ENCODE results near the gene UBE2G2.

The UBE2G2 gene

DNA sequence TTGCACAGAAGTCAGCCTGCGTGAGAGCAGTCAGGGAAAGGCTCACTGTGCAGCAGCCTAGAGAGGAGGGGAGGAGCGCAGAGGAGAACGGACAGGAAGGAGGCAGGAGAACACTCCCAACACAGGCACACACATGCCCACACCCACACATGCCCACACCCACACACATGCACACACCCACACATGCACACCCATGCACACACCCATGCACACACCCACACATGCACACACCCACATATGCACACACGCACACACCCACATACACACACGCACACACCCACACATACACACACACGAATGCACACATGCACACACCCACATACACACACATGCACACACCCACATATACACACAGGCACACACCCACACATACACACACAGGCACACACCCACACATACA is 9.2 kb upstream of the UBE2G2 start:
- DNase-seq (ENCODE audit: low spot score): no peak
- TF ChIP-seq, protein P1, sequence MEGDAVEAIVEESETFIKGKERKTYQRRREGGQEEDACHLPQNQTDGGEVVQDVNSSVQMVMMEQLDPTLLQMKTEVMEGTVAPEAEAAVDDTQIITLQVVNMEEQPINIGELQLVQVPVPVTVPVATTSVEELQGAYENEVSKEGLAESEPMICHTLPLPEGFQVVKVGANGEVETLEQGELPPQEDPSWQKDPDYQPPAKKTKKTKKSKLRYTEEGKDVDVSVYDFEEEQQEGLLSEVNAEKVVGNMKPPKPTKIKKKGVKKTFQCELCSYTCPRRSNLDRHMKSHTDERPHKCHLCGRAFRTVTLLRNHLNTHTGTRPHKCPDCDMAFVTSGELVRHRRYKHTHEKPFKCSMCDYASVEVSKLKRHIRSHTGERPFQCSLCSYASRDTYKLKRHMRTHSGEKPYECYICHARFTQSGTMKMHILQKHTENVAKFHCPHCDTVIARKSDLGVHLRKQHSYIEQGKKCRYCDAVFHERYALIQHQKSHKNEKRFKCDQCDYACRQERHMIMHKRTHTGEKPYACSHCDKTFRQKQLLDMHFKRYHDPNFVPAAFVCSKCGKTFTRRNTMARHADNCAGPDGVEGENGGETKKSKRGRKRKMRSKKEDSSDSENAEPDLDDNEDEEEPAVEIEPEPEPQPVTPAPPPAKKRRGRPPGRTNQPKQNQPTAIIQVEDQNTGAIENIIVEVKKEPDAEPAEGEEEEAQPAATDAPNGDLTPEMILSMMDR (IDR thresholded peaks at IDR 0.05; ENCODE audit: extremely low read depth, insufficient read depth, missing control alignments): no peak
- in situ Hi-C loops (cut with MboI; ENCODE audit: low pct_unique_long_range_greater_than_20kb, low sequenced_read_pairs, unreplicated experiment): no loop called here

DNA sequence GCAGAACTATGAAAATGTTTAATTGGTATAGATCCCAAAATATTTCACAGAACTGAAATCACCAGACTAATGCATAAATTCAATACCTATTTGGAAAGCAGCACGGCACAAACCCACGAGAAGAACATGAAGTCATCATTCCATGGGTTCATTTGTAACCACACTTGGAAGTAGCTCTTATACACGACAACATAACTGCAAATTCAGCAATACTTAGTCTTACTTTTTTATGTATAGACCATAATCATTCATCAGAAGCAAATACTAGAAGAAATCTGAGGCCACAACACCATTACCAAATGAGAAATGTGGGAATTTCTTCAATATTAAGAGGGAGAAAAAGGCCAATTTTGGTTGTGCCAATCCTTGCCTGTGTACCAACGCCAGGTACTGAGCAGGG is 4.2 kb upstream of the UBE2G2 start:
- TF ChIP-seq, protein P1 (IDR thresholded peaks at IDR 0.05; ENCODE audit: extremely low read depth, insufficient read depth, missing control alignments): no peak
- no peak for DNase-seq (ENCODE audit: low spot score)
- in situ Hi-C loops (cut with MboI; ENCODE audit: low pct_unique_long_range_greater_than_20kb, low sequenced_read_pairs, unreplicated experiment): no loop called here

DNA sequence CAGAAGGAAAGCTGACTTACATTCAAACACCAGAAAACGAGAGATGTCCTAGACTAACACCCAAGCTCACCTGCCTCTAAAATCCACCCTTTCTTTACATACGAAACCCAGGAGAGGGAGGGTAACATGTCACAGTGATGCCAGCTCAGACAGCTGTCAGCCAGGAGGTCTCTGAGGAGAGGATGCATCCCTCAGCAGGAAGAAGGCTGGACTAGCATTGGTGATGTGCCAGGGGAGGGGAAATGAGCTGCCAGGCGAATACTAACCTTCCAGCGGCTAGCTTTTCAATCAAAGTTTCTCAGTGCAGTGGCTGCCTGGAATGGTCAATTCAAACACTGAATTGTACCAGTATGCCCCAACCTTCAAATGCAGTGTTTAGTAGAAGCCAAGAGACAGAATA is 3.6 kb upstream of the UBE2G2 start:
- TF ChIP-seq, protein P1 (IDR thresholded peaks at IDR 0.05; ENCODE audit: extremely low read depth, insufficient read depth, missing control alignments): no peak
- no peak for DNase-seq (ENCODE audit: low spot score)
- in situ Hi-C loops (cut with MboI; ENCODE audit: low pct_unique_long_range_greater_than_20kb, low sequenced_read_pairs, unreplicated experiment): no loop called here

DNA sequence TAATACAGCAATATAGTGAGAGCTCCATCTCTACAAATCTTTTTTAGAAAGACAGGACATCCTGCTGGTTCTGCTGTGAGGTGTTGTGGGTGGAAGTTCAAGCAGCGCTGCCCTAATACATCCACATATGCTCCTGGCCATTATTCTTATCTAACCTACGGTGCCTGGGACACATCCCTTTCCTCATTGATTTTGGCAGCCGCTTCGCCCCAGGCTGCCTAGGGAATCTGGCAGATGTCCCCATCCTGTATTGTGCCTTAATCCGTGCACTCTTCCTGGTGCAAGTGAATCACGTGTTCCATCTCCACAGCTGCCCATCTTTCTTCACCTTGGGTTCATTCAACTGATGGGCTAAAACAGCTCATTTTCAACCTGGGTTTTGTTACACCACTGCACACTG is 3.1 kb upstream of the UBE2G2 start:
- in situ Hi-C loops (cut with MboI; ENCODE audit: low pct_unique_long_range_greater_than_20kb, low sequenced_read_pairs, unreplicated experiment): no loop called here
- TF ChIP-seq, protein P1 (IDR thresholded peaks at IDR 0.05; ENCODE audit: extremely low read depth, insufficient read depth, missing control alignments): no peak
- DNase-seq (ENCODE audit: low spot score): no peak

DNA sequence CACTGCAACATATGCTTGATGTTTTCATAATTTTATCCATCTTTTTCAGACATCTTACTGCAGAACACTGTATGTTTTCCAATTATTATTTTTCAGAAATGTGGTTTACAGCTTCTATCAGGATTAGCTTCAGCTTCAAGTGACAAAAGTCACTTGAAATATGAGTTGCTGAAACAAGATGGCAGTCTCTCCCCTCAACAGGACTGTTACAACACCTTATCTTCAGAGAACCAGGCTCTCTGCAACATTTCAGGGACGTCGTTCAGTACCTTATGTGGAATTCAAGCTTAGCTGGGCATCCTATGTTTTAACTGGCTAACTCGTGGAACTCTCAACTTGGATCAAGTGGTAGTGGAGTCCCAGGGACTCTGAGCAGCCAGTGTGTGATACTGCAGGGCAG is 2.0 kb upstream of the UBE2G2 start:
- DNase-seq (ENCODE audit: low spot score): no peak
- TF ChIP-seq, protein P1 (IDR thresholded peaks at IDR 0.05; ENCODE audit: extremely low read depth, insufficient read depth, missing control alignments): no peak
- in situ Hi-C loops (cut with MboI; ENCODE audit: low pct_unique_long_range_greater_than_20kb, low sequenced_read_pairs, unreplicated experiment): no loop called here

DNA sequence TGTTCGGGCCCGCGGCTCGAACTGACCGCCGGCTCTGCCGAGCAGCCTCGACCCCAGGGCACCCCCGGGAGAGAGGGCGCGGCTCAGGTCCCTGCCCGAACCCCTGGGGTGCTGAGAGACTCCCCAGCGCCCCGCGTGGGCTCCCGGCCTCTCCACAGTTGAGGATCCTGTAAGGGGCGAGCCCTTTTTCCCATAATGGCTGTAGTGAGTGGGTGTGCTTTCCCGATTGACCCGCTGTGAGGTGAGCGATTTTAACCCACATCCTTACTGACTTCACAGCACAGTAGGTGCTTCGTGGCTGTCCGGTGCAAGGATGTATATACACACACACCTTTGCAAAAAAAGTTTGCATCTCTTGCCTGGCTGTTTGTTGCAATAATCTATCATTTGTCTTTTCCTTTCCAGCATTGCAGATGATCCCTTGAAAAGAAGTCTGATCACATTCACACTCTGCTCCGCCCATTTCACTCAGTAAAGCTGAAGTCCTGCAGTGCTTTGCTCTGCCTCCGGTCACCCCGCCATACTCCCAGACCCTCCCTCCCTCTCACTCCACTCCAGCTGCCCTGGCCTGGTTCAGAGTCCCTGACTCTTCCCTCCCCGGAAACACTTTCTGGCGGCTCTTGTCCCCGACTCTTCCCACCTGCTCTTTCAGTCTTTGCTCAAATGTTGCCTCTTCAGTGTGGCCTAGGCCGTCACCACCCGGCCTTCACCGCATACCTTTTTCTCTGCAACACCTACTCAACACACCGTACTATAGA is 955 bp upstream of the UBE2G2 start:
- DNase-seq (ENCODE audit: low spot score): no peak
- in situ Hi-C loops (cut with MboI; ENCODE audit: low pct_unique_long_range_greater_than_20kb, low sequenced_read_pairs, unreplicated experiment): no loop called here
- TF ChIP-seq, protein P1 (IDR thresholded peaks at IDR 0.05; ENCODE audit: extremely low read depth, insufficient read depth, missing control alignments): no peak

All from GM13977 (cell line).